ENCODE measurements around the gene P2RX3.
A peak's percentile ranks its signal among the peaks of the same experiment; 100 is the strongest.

P2RX3 gene

DNA sequence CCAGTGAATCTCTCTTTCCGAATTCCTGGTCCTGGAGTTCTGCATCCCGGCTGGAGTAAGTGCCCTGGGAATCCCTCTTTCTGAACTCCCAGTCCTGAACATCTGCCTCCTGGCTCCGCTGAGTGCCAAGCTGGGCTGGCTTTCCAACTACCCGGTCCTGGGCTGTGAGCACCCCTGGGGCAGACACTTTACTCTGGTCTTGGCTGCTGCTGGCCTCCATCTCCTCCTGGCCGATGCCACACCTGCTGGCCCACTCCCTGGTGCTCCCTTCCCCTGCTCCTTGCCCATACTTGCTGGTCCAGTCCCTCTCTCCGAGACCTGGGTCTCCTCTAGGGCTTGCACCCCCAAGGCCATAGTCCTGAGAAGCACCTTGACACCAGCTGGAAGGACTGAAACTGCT is 28.1 kb upstream of the P2RX3 start:
- DNase-seq = no peak

DNA sequence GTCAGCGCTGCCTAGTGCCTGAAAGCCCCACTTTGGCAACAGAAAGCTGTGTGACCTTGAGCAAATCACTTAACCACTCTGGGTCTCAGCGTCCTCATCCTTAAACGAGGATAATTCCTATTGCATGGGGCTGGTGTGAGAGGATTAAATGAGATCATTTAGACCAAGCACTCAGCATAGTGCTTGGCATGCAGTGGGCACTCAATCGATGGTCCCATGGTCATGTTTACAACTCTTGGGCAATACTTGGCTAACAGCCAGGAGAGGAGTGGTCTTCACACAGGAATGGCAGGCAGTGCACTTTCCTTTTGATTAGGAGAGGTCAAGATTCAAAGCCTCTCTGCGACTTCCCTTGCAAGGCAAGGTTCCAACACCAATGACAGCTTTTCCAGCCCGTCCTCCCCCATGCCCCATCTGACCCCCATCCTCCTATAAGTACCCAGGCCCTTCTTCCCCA is 27.5 kb upstream of the P2RX3 start:
- no peak for DNase-seq

DNA sequence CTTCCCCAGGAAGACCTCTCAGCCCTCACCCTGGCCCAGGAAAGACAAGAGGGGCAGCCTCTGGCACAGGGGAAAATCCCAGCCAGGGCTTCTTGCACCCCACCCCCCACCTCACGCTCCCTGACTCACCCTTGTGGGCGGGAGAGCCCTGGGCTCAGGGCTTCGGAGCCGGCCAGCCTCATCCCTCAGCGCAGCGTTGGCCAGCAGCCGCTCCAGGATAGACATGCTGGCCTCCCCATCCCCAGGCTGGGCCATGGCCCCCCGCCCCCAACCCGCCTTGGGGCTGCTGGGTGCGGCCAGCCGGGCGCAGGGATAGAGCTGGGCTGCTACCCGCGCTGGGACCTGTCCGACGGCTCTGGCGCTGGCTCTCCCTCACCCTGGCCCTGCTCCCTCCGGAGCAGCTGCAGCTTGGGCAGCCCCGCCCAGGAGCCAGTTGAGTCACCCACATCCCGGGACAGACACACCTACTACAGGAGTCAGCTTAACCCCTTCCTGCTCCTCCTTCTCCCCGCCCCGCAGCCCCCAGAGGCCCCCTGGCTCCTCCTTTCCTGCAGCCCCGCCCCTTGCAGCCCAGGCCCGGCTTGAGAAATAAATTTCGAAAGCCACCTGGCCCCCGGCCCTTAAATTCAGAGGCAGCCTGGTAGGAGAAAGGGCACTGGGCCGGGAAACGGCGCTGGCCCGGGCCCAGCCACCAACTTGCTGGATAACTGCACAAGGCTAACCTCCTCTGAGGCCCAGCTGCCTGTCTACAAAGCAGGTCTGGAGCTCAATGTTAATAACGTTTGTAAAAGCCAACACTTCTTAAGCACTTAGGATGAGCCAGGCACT is 26.8 kb upstream of the P2RX3 start:
- peak; percentile 71 for DNase-seq

- no peak for DNase-seq
Observed at GRCh38 chr11:57312511-57313021, 25.6 kb upstream of the P2RX3 start.

GRCh38 chr11:57313071-57313787 is 24.9 kb upstream of the P2RX3 start:
- no peak for DNase-seq

GRCh38 chr11:57313788-57314135 is 24.4 kb upstream of the P2RX3 start:
- no peak for DNase-seq

- no peak for DNase-seq
Observed at GRCh38 chr11:57314221-57314973, 23.8 kb upstream of the P2RX3 start.

- DNase-seq = peak; percentile 27
Observed at GRCh38 chr11:57315491-57315890, 22.7 kb upstream of the P2RX3 start.

GRCh38 chr11:57316017-57316416 is 22.1 kb upstream of the P2RX3 start:
- DNase-seq = no peak

DNA sequence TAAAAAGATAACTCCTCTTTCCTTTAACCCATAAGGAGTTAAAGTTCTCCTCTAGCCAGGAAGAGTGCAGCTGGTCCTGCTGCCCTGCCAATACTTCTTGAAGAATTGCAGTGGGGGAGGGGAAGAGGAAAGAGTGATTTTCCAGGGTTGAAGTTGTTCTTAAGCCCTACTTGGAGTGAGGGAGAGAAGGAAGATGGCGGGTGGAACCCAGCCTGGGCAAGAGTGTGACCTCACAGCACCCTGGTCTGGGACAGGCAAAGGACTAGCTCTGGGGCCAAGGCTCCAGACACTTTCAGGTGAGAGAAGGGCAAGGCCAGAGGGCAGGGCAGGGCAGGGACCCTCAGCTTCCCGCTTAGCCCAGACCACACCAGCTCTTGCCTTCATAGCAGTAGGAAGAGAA is 20.0 kb upstream of the P2RX3 start:
- no peak for DNase-seq

GRCh38 chr11:57320067-57320718 is 18.0 kb upstream of the P2RX3 start:
- no peak for DNase-seq

DNA sequence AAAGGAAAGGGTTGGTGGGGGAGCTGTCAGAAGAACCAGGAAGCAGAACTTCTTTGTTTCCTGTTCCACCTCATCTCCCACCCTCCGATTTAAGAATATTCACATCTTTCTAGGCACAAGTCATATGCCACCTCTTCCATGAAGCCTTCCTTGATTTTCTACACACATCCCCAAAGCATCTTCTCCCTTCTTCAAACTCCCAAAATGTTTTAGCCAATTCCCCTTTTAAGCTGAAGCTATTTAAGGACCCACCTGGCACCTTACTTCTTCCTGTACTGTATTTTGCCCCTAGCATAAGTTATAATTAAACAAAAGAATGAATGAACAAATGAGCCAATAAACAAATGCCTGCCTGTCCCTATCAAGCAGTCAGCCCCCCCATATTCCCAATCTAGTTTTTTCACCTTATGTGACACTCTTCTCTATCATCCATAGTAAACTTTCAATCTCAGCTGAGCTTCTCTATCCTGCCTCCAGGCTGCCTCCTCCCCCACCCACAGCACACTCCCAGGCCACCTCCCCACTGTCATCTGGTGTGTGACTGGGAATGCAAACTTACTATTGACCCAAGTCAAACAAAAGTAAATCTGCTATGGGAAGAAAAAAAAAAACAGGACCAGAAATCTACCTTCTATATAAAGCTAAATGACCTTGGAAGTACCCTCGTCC is 17.3 kb upstream of the P2RX3 start:
- DNase-seq = no peak

DNA sequence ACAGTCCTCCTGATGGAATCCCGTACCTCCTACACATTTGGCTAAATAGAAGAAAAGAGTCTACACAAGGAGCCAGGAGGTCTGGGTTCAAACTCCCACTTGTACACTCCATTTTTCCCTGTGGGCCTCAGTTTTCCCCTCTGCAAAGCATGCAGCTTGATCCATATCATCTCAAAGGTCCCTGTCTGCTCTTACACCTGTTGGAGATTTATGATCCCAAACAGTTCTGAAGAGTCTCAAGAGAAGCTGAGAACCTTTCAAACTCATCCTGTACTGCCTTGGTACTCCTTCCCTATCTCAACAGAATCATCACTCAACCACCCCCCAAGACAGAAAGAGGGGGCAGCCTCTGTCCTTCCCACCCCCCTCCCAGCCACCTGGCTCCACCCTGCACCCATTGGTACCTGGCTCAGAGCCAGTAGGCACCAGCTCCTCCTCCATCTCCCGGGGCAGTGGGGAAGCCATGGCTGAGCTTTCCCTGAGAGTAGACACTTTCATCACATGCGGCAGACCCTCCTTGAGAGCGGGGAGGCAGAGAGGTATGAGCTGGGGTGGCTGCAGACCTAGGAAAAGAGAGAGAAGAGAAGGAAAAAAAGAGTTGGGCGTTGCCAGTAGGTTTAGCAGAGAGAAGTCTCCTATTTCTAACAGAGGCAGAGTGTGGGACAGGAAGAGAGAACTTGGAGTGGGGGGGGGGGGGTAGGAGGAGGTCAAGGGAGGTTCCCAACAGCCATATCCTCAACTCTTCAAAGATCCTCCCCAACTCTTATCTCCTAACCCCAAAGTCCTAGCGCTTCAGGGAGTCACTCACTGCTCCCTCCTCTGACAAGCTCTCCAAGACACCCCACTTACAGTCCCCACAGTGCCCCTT is 16.5 kb upstream of the P2RX3 start:
- DNase-seq = no peak

DNA sequence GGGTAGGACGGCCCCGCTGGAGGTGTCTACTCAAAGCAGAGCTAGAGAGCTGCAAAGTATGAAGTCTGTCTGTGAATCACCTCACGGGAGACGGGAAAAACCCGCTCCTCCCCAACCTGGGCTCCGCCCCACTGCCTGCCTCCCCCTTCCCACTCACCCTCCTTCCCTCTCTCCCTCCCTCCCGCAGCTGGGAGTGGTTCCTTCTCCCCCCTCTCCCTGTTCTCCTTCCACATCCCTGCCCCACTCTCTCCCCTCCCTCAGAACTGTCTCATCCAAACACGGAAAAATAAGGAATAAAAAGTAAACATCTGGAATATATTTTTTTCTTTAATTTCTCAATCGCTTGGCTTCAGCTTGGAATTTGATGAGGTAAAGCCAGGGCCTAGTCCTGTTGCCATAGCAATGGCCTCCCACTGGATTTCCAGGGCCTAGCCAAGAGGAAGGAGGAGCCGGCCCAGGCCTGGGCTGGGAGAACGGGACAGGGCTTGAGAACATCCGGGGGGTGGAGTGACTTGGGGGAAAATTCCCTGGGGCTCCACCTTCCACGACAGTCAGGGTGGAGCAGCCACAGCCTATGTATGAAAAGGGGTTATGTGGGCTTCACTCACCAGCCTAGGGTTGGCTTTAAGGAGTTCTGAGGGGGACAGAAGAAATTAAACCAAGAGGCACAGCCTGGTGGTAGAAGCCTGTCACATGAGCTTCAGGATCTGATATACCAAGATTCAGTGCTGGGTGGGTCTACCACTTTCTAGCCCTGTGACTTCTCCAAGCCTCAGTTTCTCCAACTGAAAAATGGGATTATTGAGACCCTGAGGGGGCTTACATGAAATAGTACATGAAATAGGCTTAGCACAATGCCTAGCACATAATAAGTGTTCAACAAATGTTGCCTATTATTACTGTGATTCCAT is 15.6 kb upstream of the P2RX3 start:
- peak; percentile 95 for DNase-seq

DNA sequence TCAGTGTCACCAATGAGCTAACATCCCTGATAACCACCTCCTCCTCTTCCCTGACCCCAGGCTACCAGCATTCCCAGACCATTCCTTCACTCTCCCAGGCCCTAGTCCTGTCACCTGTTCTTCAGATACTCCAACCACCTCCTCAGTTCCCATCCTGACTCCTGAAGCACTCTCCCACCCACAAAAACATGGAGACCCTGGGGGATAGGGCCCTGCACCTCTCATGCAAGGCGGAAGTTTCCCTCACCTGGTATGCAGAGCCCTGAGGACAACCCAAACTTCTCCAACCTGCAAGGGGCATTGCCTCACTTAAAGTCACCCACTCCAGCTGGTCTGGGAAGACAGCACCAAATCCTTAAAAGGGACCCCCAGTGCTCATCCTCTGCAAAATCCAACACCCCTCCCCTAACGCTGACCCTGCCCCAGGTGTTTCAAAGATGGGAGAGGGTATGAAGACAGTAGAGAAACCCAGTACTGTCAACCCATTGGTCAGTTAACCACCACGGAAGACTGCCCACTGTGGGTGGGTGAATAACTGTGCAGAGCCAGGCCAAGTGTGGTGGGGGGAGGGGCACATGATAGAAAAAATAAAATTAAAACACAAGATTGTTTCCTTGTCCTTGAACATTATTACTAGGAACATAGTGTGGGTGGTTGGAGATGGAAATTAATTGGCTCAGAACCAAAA is 14.8 kb upstream of the P2RX3 start:
- DNase-seq = peak; percentile 27

DNA sequence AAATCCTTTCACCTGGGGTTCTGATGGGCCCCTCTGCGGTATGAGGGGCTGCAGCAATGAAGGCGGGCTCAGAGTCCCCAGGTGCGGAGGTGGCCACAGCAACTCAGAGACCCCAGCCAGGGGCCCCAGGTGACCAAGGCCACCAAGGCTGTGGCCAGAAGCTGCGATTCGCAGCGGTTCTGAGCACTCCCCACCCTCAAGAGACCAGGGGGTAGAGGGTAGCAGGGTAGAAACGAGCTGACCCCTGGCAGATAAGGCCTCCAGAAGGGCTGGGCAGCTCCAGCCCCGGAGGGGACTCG is 14.3 kb upstream of the P2RX3 start:
- DNase-seq = no peak

GRCh38 chr11:57324154-57324885 is 13.8 kb upstream of the P2RX3 start:
- peak; percentile 91 for DNase-seq

- DNase-seq = peak; percentile 98
Observed at GRCh38 chr11:57324886-57325734, 13.0 kb upstream of the P2RX3 start, which contains the start of gene TNKS1BP1. TNKS1BP1 (minus strand) TSS chr11:57324952; CDS start chr11:57321885, 3,067 bp downstream.
